Neuronal stem cell (in vitro differentiated cells): ENCODE data around the gene SEC24D.

Experiments
- DNase-seq: peaks from one replicate; pipeline ENCODE4 v3.0.0-alpha.2; 2013; ENCODE audit warnings: low spot score
- H2AFZ ChIP-seq: one replicate; pipeline ENCODE4 v1.6.1; 2013; ENCODE audit warnings: mild to moderate bottlenecking, low read length, inconsistent platforms
- H2AK5ac ChIP-seq: 2 replicates; pipeline ENCODE4 v1.6.1; 2013; ENCODE audit warnings: low read depth, mild to moderate bottlenecking, inconsistent platforms, low read length, moderate library complexity, mixed read lengths
- H2BK120ac ChIP-seq: 2 replicates; pipeline ENCODE4 v1.6.1; 2013; ENCODE audit warnings: low read depth, mild to moderate bottlenecking, inconsistent platforms, low read length, moderate library complexity, mixed read lengths
- H2BK12ac ChIP-seq: one replicate; pipeline ENCODE4 v1.6.1; 2013; ENCODE audit warnings: low read length, inconsistent platforms
- H2BK15ac ChIP-seq: 2 replicates; pipeline ENCODE4 v1.6.1; 2013; ENCODE audit warnings: mild to moderate bottlenecking, low read length, inconsistent platforms, mixed read lengths
- H2BK5ac ChIP-seq: one replicate; pipeline ENCODE4 v1.6.1; 2013; ENCODE audit warnings: inconsistent platforms, mild to moderate bottlenecking, low read length, moderate library complexity
- H3K14ac ChIP-seq: one replicate; pipeline ENCODE4 v1.6.1; 2013; ENCODE audit warnings: low read length, inconsistent platforms
- H3K18ac ChIP-seq: 2 replicates; pipeline ENCODE4 v1.6.1; 2013; ENCODE audit warnings: low read length, inconsistent platforms
- H3K23ac ChIP-seq: 2 replicates; pipeline ENCODE4 v1.6.1; 2013; ENCODE audit warnings: low read depth, mild to moderate bottlenecking, mixed read lengths, low read length, inconsistent platforms; ENCODE audit not compliant: poor library complexity
- H3K27ac ChIP-seq: replicated peaks from 3 replicates; pipeline ENCODE4 v1.5.1; 2013; ENCODE audit warnings: low read length, inconsistent platforms
- H3K27me3 ChIP-seq, 3 experiments: 2 replicates each; pipeline ENCODE4 v1.6.1; 2013; ENCODE audit warnings: low read length in 3 of 3, mild to moderate bottlenecking in 2 of 3, inconsistent platforms in 1 of 3, low read depth in 1 of 3, mixed read lengths in 1 of 3, moderate library complexity in 1 of 3; ENCODE audit not compliant: control insufficient read depth in 3 of 3, insufficient read depth in 3 of 3
- H3K36me3 ChIP-seq, 2 donors: replicated peaks in 1 of 2; 2 replicates each; pipeline ENCODE4 v1.6.1; 2013; ENCODE audit warnings: low read length in 2 of 2; ENCODE audit not compliant: control insufficient read depth in 2 of 2, insufficient read depth in 2 of 2
- H3K4ac ChIP-seq: 2 replicates; pipeline ENCODE4 v1.6.1; 2013; ENCODE audit warnings: inconsistent platforms, mild to moderate bottlenecking, low read length, moderate library complexity
- H3K4me1 ChIP-seq, 2 donors: 1 replicate in 1 of 2; 2 replicates in 1 of 2; pipeline ENCODE4 v1.6.1; 2013; ENCODE audit warnings: low read length in 2 of 2, low read depth in 1 of 2; ENCODE audit not compliant: control insufficient read depth in 2 of 2, insufficient read depth in 1 of 2
- H3K4me2 ChIP-seq: one replicate; pipeline ENCODE4 v1.6.1; 2013; ENCODE audit warnings: mild to moderate bottlenecking, low read length, inconsistent platforms; ENCODE audit not compliant: insufficient read depth, poor library complexity, severe bottlenecking
- H3K4me3 ChIP-seq, 2 donors: 2 replicates each; pipeline ENCODE4 v1.5.1; 2013; ENCODE audit warnings: low read length in 2 of 2, mild to moderate bottlenecking in 2 of 2, inconsistent platforms in 1 of 2, moderate library complexity in 1 of 2
- H3K79me1 ChIP-seq: one replicate; pipeline ENCODE4 v1.6.1; 2013; ENCODE audit warnings: low read depth, mild to moderate bottlenecking, inconsistent platforms, low read length, moderate library complexity
- H3K9ac ChIP-seq: one replicate; pipeline ENCODE4 v1.6.1; 2013; ENCODE audit warnings: mild to moderate bottlenecking, low read depth, low read length, inconsistent platforms; ENCODE audit not compliant: poor library complexity
- H3K9me3 ChIP-seq, 2 donors: replicated peaks in 1 of 2; 2 replicates each; pipeline versions ENCODE3 to v1.6.1; 2013; ENCODE audit warnings: low read length in 2 of 2, mild to moderate bottlenecking in 2 of 2, inconsistent platforms in 1 of 2, low read depth in 1 of 2, mixed read lengths in 1 of 2, moderate library complexity in 1 of 2; ENCODE audit not compliant: control insufficient read depth in 2 of 2, insufficient read depth in 1 of 2
- H4K8ac ChIP-seq: one replicate; pipeline ENCODE4 v1.6.1; 2013; ENCODE audit warnings: low read depth, mild to moderate bottlenecking, inconsistent platforms, low read length, moderate library complexity
- H4K91ac ChIP-seq: one replicate; pipeline ENCODE4 v1.6.1; 2013; ENCODE audit warnings: low read length, low read depth, mild to moderate bottlenecking, inconsistent platforms; ENCODE audit not compliant: poor library complexity
- WGBS, 2 donors: extraction: QIAGEN DNeasy Blood & Tissue Kit; methylation state at CpG; one replicate each; pipeline ENCODE4 v1.1.7; 2013; ENCODE audit warnings: missing lambda C conversion rate in 2 of 2, mixed read lengths in 1 of 2; ENCODE audit not compliant: insufficient read length in 2 of 2, insufficient replicate concordance in 1 of 2; ENCODE audit errors: extremely low coverage in 2 of 2; 5-methylcytosine and 5-hydroxymethylcytosine counted together

The SEC24D gene

GRCh38 chr4:118865091-118865708 lies 29.3 kb upstream of the SEC24D start:
- no peak overlapping the region for H3K4ac ChIP-seq
- WGBS, 2 donors = no CpG with 5 or more reads among the region's 5 CpGs
- no peak overlapping the region for H4K91ac ChIP-seq
- no peak overlapping the region for H2BK5ac ChIP-seq
- peak; percentile 17 for DNase-seq
- H3K4me3 ChIP-seq = no peak overlapping the region
- no peak overlapping the region for H3K18ac ChIP-seq
- no peak overlapping the region for H3K14ac ChIP-seq
- H3K9ac ChIP-seq = no peak overlapping the region
- no peaks in the 10 kb centered on the region for H3K79me1 ChIP-seq
- H2AK5ac ChIP-seq = no peak overlapping the region
- H3K23ac ChIP-seq = no peak overlapping the region
- H2AFZ ChIP-seq = peak overlapping the region; percentile 74
- H4K8ac ChIP-seq = no peak overlapping the region
- no peak overlapping the region for H2BK15ac ChIP-seq
- H3K27ac ChIP-seq = no peak overlapping the region
- no peak overlapping the region for H2BK12ac ChIP-seq
- H3K4me1 ChIP-seq = peaks cover 1 to 3% of the 10 kb centered on the region in 2 donors
- no peaks in the 10 kb centered on the region for H3K36me3 ChIP-seq
- no peak overlapping the region for H2BK120ac ChIP-seq
- no peaks in the 10 kb centered on the region for H3K9me3 ChIP-seq
- no peak overlapping the region for H3K4me2 ChIP-seq
- no peaks in the 10 kb centered on the region for H3K27me3 ChIP-seq

DNA sequence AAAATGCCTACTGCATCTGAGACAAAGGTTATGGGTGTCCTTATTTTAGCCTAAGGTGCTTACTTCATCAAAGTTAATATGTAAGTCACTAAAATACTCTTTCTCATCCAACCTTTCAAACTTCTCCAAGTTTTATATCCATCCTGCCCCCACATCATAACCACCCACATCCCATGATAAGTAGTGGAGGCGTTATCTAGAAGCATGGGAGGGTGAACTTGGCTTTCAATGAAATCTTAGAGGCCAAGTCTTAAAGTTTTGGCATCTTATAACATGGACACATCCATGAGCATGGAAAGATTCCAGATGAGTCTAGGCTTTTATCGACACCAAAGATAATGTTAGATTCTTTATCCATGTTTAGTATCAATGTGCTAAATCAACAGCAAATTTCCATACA lies 22.9 kb upstream of the SEC24D start:
- H2AK5ac ChIP-seq = no peak overlapping the region
- no peak overlapping the region for H3K9ac ChIP-seq
- no peaks in the 10 kb centered on the region for H3K36me3 ChIP-seq
- H2BK12ac ChIP-seq = no peak overlapping the region
- no peak overlapping the region for H2BK15ac ChIP-seq
- no peak overlapping the region for H3K14ac ChIP-seq
- H2BK120ac ChIP-seq = no peak overlapping the region
- H3K4me2 ChIP-seq = no peak overlapping the region
- H3K27me3 ChIP-seq = no peaks in the 10 kb centered on the region
- no peak overlapping the region for H3K4ac ChIP-seq
- H3K79me1 ChIP-seq = no peaks in the 10 kb centered on the region
- no peak overlapping the region for H2BK5ac ChIP-seq
- no peak overlapping the region for H2AFZ ChIP-seq
- no peak overlapping the region for H3K4me3 ChIP-seq
- no peaks in the 10 kb centered on the region for H3K4me1 ChIP-seq
- H4K91ac ChIP-seq = no peak overlapping the region
- no peaks in the 10 kb centered on the region for H3K9me3 ChIP-seq
- no peak overlapping the region for H3K23ac ChIP-seq
- DNase-seq = no peak
- no peak overlapping the region for H4K8ac ChIP-seq
- no peak overlapping the region for H3K27ac ChIP-seq
- WGBS, 2 donors = no CpG with 5 or more reads among the region's 2 CpGs
- no peak overlapping the region for H3K18ac ChIP-seq

GRCh38 chr4:118857760-118858159 lies 21.8 kb upstream of the SEC24D start:
- WGBS, 2 donors = no CpG with 5 or more reads among the region's 2 CpGs
- H3K79me1 ChIP-seq = no peaks in the 10 kb centered on the region
- H4K8ac ChIP-seq = no peak overlapping the region
- no peaks in the 10 kb centered on the region for H3K36me3 ChIP-seq
- no peak for DNase-seq
- no peak overlapping the region for H4K91ac ChIP-seq
- H2BK12ac ChIP-seq = no peak overlapping the region
- no peak overlapping the region for H3K18ac ChIP-seq
- H2BK5ac ChIP-seq = no peak overlapping the region
- H2BK15ac ChIP-seq = no peak overlapping the region
- H3K4ac ChIP-seq = no peak overlapping the region
- no peak overlapping the region for H2BK120ac ChIP-seq
- no peaks in the 10 kb centered on the region for H3K4me1 ChIP-seq
- H3K4me3 ChIP-seq = no peak overlapping the region
- no peaks in the 10 kb centered on the region for H3K9me3 ChIP-seq
- H2AFZ ChIP-seq = peak overlapping the region; percentile 82
- H3K23ac ChIP-seq = no peak overlapping the region
- no peak overlapping the region for H3K27ac ChIP-seq
- no peak overlapping the region for H3K9ac ChIP-seq
- H2AK5ac ChIP-seq = no peak overlapping the region
- H3K4me2 ChIP-seq = no peak overlapping the region
- no peak overlapping the region for H3K14ac ChIP-seq
- no peaks in the 10 kb centered on the region for H3K27me3 ChIP-seq

- DNase-seq = no peak
- no peaks in the 10 kb centered on the region for H3K27me3 ChIP-seq
- no peak overlapping the region for H3K23ac ChIP-seq
- no CpG with 5 or more reads among the region's 8 CpGs for WGBS, 2 donors
- H3K79me1 ChIP-seq = no peaks in the 10 kb centered on the region
- H4K8ac ChIP-seq = no peak overlapping the region
- no peaks in the 10 kb centered on the region for H3K4me1 ChIP-seq
- H2BK15ac ChIP-seq = no peak overlapping the region
- no peak overlapping the region for H4K91ac ChIP-seq
- no peak overlapping the region for H3K27ac ChIP-seq
- H2AFZ ChIP-seq = peak overlapping the region; percentile 69
- no peak overlapping the region for H3K4ac ChIP-seq
- no peak overlapping the region for H3K9ac ChIP-seq
- H2BK12ac ChIP-seq = no peak overlapping the region
- H3K18ac ChIP-seq = no peak overlapping the region
- H3K4me2 ChIP-seq = no peak overlapping the region
- H2BK120ac ChIP-seq = no peak overlapping the region
- no peak overlapping the region for H2AK5ac ChIP-seq
- H3K14ac ChIP-seq = no peak overlapping the region
- no peaks in the 10 kb centered on the region for H3K9me3 ChIP-seq
- H3K4me3 ChIP-seq = no peak overlapping the region
- no peaks in the 10 kb centered on the region for H3K36me3 ChIP-seq
- no peak overlapping the region for H2BK5ac ChIP-seq
These were observed 14.7 kb upstream of the SEC24D start for GRCh38 chr4:118850488-118851173.
